ENCODE results near the gene LASP1.
A peak's percentile ranks its signal among the peaks of the same experiment; 100 is the strongest.
"Not testable (repeated sequence)": the region's sequence is repeated elsewhere in the genome, so short reads cannot be mapped to it uniquely, and the experiment has no call there.

The LASP1 gene

DNA sequence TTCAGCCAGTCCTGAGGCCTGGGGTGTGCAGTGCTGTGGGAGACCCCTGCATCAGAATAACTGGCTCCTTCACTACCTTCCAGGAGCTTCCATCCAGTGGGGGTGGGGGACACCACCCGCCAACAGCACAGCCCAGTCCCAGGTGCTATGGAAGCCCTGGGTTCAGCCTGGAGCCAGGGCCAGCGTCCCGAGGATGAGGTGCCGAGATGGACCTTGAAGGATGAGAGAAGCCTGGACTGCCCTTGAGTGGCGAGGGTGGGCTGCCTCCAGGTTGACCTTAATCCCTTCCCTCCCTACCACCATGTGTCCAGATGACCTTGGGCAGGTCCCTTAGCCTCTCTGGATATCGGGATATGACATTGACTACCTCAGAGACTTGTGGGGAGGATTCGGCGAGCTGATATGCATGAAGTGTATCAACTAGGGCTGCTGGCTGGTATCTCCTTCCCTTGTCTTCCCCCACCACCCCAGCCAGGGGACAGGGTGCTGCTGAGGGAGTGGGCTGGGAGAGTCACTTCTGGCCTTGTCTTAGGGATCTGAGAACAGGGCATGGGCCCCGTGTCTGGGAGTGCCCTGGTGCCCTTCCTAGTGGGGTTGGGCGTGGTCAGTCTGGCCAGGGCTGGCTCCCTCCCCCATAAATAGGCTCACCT is 41.3 kb downstream of the LASP1 start:
- no peak for DNase-seq

DNA sequence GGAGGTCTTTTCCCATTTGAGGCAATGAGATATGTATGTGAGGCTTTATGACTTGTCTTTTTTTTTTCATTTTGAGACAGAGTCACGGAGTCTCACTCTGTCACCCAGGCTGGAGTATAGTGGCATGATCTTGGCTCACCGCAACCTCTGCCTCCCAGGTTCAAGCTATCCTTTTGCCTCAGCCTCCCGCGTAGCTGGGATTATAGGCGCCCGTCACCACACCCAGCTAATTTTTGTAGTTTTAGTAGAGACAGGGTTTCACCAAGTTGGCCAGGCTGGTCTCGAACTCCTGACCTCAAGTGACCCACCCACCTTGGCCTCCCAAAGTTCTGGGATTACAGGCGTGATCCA is 41.8 kb downstream of the LASP1 start:
- not testable (repeated sequence) for DNase-seq

DNA sequence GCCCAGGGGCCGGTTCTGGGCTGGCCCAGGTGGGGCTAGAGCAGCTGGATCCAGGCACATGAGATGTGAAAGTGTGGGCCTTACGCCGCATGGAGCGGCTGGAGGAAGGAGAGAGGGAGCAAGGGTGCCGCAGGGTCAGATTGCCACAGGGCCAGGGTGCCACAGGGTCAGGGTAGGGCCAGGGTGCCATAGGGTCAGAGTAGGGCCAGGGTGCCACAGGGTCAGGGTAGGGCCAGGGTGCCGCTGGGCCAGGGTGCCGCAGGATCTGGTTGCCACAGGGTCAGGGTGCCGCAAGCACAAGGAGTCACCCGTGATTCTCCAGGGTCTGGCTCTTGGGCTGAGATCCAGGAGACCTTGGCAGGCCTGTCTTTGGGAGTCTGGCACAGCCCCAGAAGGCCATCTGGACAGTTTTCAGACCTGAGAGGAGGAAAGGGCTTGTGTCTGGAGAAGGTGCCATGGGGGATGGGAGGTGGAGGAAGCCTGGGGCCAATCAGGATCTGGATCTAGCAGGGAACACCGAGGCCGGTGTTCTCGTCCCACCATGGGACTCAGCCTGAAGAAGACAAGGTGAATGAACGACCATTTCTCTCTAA is 42.5 kb downstream of the LASP1 start:
- no peak for DNase-seq

- DNase-seq: no peak
Measured at GRCh38 chr17:38914741-38915638, 45.1 kb downstream of the LASP1 start.

DNA sequence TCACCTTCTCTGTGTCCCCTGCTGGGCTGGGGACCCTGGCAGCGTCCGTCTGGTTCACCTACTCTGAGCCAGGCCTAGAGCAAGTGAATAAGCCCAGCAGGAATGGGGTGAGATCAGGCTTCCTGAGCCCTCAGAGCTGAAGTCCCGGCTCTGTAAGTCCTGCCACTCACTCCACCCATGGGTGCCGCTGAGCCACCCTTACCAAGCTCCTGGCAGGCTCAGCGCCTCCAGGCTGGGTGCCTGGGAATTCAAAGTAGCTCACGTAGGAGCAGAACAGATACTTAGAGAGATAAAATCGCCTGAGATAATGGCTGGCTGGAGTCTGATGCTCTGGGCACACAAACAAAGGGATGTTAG is 45.8 kb downstream of the LASP1 start:
- no peak for DNase-seq

- DNase-seq: no peak
Measured at GRCh38 chr17:38916771-38917170, 46.9 kb downstream of the LASP1 start.

- DNase-seq: no peak
Measured at GRCh38 chr17:38917259-38917658, 47.4 kb downstream of the LASP1 start.

DNA sequence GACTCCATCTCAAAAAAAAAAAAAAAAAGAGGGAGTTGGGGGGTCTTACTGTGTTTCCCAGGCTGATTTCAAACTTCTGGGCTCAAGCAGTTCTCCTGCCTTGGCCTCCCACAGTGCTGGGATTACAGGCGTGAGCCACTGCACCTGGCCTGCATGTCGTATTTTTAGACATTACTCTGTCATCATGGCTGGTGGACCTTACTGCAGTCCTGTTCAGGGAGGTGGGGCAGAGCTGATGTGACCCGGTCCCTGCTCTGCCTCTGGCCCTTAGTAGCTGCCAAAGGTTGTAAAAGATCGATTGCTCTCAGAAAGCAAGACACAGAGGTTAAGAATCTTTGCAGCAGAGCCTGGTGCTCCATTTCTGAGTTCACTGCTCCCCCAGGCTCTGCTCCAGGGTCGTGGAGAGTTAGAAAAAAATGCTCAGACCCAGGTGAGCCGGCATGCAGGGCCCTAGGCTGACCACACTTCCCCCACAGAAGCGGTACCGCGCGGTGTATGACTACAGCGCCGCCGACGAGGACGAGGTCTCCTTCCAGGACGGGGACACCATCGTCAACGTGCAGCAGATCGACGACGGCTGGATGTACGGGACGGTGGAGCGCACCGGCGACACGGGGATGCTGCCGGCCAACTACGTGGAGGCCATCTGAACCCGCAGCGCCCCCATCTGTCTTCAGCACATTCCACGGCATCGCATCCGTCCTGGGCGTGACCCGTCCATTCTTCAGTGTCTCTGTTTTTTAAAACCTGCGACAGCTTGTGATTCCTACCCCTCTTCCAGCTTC is 48.5 kb downstream of the LASP1 start:
- DNase-seq: no peak

GRCh38 chr17:38918916-38919315 is 49.1 kb downstream of the LASP1 start:
- DNase-seq: no peak

DNA sequence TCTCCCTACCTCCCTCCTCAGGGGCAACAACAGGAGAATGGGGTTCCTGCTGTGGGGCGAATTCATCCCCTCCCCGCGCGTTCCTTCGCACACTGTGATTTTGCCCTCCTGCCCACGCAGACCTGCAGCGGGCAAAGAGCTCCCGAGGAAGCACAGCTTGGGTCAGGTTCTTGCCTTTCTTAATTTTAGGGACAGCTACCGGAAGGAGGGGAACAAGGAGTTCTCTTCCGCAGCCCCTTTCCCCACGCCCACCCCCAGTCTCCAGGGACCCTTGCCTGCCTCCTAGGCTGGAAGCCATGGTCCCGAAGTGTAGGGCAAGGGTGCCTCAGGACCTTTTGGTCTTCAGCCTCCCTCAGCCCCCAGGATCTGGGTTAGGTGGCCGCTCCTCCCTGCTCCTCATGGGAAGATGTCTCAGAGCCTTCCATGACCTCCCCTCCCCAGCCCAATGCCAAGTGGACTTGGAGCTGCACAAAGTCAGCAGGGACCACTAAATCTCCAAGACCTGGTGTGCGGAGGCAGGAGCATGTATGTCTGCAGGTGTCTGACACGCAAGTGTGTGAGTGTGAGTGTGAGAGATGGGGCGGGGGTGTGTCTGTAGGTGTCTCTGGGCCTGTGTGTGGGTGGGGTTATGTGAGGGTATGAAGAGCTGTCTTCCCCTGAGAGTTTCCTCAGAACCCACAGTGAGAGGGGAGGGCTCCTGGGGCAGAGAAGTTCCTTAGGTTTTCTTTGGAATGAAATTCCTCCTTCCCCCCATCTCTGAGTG is 49.6 kb downstream of the LASP1 start:
- DNase-seq: no peak

- DNase-seq: no peak
Measured at GRCh38 chr17:38920374-38921291, 50.8 kb downstream of the LASP1 start.

DNA sequence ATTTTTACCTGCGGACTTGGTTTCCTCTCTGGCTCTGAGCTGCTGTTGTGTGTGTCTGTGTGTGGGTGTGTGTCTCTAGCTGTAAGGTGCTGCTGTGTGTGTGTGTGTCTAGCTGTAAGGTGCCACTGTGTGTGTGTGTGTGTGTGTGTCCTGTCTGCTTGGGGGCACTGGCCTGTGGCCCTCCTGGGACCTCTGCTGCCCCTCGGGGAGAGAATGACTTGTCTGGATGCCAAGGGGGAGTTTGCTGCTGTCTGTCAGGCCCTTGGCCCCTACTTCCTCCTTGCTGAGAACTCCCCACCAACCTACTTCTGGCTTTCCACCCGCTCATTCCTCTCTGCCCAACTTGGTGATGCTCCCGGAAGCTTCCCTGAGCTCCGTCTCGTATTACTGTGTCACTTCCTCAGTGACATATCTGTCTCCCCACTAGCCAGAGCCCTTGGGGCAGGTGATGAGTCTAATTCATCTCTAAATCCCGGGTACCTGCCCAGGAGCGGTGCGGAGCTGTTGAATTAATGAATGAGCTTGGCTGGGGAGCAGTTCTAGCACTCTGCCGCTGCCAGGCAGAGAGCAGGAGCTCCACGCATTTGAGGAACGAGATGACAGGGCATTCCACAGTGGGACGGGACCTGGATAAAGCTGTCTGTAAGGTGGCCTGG is 52.0 kb downstream of the LASP1 start:
- no peak for DNase-seq

DNA sequence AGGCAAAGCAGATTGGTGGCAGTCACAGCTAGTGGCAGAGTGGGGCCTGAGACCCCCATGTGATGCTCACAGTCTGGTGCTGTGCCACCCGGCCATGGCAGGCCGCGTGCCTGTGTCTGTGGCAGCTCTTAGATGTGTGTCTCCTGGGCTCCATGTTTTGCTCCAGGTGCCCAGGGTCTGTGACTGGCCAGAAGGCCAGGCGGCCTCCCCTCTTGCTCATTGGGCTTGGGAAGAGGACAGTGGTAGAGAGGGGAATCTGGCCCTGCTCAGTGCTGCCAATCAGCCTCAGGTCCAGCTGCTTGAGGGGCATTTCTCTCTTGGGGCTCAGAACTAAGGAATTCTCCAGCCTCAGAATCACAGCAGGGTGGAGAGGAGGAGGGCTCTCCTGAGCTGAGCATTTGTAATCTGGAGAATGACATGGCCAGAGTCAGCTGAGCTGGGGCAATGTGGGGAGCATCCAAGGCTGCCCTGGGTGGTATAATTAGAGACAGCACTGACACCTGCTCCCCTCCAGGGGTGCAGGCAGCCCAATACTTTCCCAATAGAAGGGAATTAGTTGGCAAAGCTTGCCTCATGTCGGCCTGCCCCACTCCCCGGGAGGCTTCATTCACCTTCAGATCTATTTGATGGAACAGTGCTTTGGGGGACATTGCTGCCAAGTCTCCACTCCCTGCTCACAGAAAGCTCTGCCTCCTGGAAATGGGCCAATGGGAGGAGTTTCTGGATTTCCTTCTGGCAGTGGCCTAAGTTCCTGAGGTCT is 52.9 kb downstream of the LASP1 start:
- peak; percentile 10 for DNase-seq

DNA sequence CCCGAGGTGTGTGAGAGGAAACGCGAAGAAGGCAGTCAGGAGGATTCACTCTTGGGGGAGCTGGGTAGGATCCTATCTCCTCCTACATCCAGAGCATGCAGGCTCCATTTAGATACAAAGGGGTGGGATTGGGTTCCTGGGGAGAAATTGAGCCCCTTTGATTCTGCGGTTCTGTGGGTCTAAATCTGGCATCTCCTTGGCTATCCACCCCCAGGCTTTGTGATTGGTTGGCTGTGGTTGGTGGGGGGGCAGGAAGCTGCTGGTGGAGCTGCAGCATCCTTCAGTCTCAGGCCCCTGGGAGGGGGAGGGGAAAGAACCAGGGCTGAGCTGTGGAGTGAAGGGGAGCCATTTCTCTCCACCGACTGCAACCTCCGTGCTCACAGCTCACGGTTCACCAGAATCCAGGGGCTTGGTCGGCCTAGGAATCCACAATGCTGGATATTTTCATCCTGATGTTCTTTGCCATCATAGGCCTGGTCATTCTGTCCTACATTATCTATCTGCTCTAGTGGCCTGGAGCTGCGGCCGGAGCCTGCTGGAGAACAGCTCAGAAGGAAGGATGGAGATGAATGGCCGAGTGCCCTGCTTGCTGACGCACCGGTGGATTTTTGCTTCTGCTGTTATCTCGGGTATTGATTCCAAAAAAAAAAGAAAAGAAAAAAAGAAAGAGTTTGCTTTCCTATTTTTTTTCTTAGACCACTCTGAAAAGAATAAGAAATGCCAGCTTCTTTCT is 55.6 kb downstream of the LASP1 start, which contains the start of gene LASP1NB:
Gene LASP1NB (plus strand): TSS at position 352 of the 733 bp plus-strand sequence.
- no peak for DNase-seq

DNA sequence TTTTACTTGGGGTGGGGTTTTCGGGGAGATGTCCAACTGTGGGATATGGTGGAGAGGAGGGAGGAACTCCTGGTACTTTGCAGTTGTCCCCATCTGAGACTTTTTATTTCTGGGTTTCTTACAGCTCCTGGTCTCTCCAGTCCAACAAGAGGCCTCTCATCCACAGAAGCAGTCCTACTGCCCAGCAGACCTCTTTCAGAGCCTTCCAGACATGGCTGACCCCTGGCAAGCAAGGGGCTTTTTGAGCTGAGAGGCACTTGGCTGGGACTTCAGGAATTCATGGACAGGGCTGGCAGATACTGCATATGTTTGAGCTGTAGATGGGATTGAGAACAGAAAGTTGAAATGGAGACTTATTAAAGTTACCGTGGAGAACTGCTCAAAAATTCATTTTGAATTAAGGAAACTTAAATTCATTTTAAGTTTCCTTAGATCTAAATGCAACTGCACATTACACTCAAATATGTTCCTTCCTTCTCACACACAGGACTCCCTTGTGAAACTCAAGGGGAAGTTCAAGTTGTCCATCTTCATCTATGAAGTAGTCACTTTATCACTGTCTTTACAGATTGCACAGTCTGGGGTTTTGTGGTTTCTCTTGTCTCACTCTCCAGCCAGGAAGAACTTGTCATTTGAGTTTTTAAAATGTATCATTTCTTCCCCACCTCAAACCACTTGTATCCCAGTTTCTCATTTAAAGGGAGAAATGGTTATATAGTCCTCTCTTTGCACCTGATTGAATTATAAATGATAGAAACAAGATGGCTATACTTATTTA is 56.6 kb downstream of the LASP1 start:
- no peak for DNase-seq

GRCh38 chr17:38930782-38931181 is 60.9 kb downstream of the LASP1 start:
- DNase-seq: not testable (repeated sequence)

DNA sequence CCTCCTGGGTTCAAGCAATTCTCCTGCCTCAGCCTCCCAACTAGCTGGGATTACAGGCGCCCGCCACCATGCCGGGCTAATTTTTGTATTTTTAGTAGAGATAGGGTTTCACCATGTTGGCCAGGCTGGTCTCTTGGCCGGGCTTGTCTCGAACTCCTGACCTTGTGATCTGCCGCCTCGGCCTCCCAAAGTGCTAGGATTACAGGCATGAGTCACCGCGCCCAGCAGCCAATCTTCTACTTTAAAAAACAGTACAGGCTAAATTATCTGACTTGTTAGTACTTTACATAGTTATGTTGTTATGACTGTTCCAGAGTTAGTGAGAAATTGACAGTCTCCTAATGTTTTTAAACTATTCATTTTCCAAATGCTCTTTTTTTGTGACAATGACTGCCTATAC is 64.1 kb downstream of the LASP1 start:
- not testable (repeated sequence) for DNase-seq

- no peak for DNase-seq
Measured at GRCh38 chr17:38939987-38940386, 70.1 kb downstream of the LASP1 start.
